GM12891 (cell line): ENCODE data around the gene SEMA4C.

Source experiments
- DNase-seq: peaks from one replicate; pipeline ENCODE4 v3.0.0; 2011; ENCODE audit warnings: low spot score; ENCODE audit not compliant: insufficient read length
- FAIRE-seq: peaks from 2 replicates; lab custom pipeline; 2011; peaks lifted over from hg19 to GRCh38; lab: Jason Lieb, UNC
- PAX5 ChIP-seq: IDR thresholded peaks from 2 replicates; pipeline ENCODE4 v1.6.1; 2011; ENCODE audit warnings: low read length, moderate library complexity, mild to moderate bottlenecking; ENCODE audit not compliant: insufficient read depth, severe bottlenecking
- POLR2A ChIP-seq: IDR thresholded peaks from 2 replicates; pipeline ENCODE4 v1.6.1; 2011; ENCODE audit warnings: low read depth, low read length, control low read depth
- POLR2AphosphoS5 ChIP-seq: IDR thresholded peaks from 2 replicates; pipeline ENCODE4 v1.6.1; 2011; ENCODE audit warnings: low read depth, low read length, control low read depth
- POU2F2 ChIP-seq: IDR thresholded peaks from 2 replicates; pipeline ENCODE4 v1.6.1; 2011; ENCODE audit warnings: low read depth, mild to moderate bottlenecking, control low read depth, low read length, moderate library complexity
- SPI1 ChIP-seq: IDR thresholded peaks from 2 replicates; pipeline ENCODE4 v1.6.1; 2011; ENCODE audit warnings: low read depth, low read length, control low read depth
- TAF1 ChIP-seq: IDR thresholded peaks from 2 replicates; pipeline ENCODE4 v1.6.1; 2011; ENCODE audit warnings: low read depth, low read length, control low read depth

Gene SEMA4C

GRCh38 chr2:96837575-96837974 is 32.3 kb downstream of the SEMA4C start:
- TF ChIP-seq SPI1 = no peak
- no peak for TF ChIP-seq POLR2AphosphoS5
- TF ChIP-seq POLR2A = no peak
- TF ChIP-seq POU2F2 = no peak
- no peak for TF ChIP-seq PAX5
- DNase-seq (no peak), FAIRE-seq (no peak)

GRCh38 chr2:96835830-96836229 is 34.0 kb downstream of the SEMA4C start:
- FAIRE-seq (no peak), DNase-seq (no peak)
- TF ChIP-seq SPI1 (no peak), PAX5 (no peak), POU2F2 (no peak)

DNA sequence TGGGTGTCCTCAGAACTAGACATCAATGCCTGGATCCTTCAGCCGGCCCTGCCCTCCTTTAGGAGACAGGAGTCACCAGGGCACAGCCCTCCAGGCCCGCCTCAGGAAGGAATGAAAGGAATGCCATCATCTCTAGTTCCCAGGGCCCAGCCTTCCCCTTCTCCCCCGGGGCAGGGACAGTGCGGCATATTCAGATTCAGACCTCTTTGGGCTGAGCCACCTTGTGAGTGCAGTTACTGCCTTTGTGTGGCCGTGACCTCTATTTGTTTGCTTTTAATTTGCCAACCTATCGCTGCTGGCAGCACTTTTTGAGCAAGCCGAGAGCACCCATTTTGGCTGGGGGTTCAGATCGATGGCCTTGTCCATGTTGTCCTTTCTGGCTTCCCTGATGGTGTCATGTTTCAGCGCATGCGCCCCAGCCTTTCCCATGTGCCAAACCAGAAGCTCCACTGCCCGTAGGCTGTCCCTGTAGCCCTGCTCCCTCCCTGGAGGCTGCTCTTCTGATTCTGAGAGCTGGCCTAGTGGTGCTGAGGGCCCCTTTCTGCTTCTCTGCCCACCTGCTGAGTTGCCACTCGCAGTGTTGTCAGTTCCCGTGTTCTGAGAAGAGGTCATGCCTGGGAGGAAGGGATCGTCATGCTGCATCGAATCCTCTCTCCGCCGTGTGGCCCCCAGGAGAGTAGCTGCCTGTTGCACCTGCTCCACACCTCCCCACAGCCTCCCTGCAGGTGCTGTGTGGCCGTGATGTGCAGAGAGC is 36.9 kb downstream of the SEMA4C start:
- FAIRE-seq = no peak
- no peak for DNase-seq
- TF ChIP-seq PAX5 (no peak), POU2F2 (no peak), TAF1 (no peak), SPI1 (no peak), POLR2A (no peak), POLR2AphosphoS5 (no peak)

DNA sequence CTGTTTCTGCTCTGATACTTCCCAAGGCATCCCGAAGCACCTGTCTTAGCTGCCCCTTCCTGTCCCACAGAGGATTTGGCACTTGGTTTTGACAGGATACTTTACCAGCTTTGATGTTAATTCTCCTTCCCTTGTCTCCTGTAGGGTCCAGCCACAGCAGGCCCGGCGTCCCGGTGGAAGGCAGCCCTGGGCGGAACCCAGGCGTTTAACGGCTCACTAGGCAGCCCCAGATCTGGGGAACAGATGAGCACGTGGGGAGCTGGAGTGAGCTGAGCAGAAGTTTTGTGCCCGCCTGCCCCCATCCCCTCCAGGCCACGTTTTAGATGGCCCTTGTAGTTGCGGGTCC is 37.5 kb downstream of the SEMA4C start:
- FAIRE-seq = no peak
- TF ChIP-seq PAX5 (no peak), POLR2A (no peak), TAF1 (no peak), POU2F2 (no peak), SPI1 (no peak), POLR2AphosphoS5 (no peak)
- no peak for DNase-seq

DNA sequence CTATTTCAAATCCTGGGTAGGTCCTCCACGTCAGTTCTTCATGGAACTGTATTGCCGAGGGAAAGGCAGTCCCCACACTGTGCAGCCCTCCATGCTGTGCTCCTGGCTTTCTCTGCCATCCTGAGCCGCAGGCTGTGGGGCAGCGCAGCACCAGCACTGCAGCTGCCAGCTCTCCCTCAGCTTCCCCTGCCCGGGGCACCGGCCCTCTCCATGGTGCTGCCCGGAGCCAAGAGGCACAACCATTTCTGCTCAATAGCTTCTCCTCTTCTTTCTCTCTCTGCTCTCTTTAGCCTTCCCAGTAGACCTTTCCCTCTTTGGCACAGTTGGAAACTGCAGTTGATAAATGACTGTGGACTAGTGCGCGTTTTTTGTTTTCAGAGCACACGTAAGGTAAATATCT is 38.2 kb downstream of the SEMA4C start:
- no peak for FAIRE-seq
- DNase-seq = no peak
- TF ChIP-seq POU2F2 (no peak), SPI1 (no peak), PAX5 (no peak), POLR2AphosphoS5 (no peak), POLR2A (no peak), TAF1 (no peak)

DNA sequence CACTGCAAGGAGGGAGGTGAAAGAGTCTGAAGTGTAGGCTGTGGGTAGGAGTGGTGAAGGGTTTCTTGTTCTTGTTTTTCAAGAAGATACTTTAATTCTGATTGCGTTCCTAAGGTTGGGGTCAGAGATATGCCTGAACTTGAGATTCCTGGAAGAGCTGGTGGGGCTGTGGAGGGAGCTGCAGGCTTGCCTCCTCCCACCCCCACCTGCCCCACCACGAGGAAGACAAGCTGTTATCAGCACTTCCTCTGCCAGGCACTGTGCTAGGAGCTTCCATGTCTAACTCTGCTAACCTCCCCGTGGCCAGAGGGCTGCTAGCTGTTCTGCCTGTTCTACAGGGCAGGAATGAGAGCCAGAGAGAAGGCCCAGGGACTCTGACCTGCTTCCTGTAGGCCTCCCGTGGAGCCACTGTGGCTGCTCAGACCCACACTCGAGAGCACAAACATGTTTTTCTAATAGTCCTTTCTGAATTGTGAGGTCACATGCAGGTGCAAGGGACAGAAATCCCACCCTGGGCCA is 39.8 kb downstream of the SEMA4C start:
- TF ChIP-seq POLR2AphosphoS5 (no peak), PAX5 (no peak), POLR2A (no peak), SPI1 (no peak), POU2F2 (no peak), TAF1 (no peak)
- FAIRE-seq = no peak
- no peak for DNase-seq

DNA sequence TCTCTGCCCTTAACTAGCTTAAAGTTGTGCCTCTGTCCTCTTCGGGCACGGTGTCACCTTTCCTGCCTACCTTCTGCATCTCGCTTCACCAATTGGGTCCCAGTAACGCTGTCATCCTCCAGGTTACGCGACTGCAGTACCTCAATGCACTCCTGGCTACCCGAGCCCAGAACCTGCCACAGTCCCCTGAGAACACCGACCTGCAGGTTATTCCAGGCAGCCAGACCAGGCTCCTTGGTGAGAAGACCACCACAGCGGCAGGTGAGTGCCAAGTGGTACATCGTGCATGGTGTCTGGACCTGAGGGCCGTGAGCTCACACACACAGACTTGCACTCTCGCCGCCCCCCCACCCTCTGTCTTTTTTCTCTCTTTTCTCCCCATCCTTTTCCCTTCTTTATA is 41.0 kb downstream of the SEMA4C start:
- TF ChIP-seq TAF1 (no peak), PAX5 (no peak), POU2F2 (no peak), POLR2A (no peak), SPI1 (no peak), POLR2AphosphoS5 (no peak)
- DNase-seq (no peak), FAIRE-seq (no peak)

- TF ChIP-seq TAF1 = no peak
- no peak for TF ChIP-seq POU2F2
- no peak for TF ChIP-seq POLR2A
- TF ChIP-seq POLR2AphosphoS5 = no peak
- no peak for TF ChIP-seq PAX5
- TF ChIP-seq SPI1 = no peak
- no peak for DNase-seq
- FAIRE-seq = no peak
Observed at GRCh38 chr2:96828436-96828835, 41.4 kb downstream of the SEMA4C start.

DNA sequence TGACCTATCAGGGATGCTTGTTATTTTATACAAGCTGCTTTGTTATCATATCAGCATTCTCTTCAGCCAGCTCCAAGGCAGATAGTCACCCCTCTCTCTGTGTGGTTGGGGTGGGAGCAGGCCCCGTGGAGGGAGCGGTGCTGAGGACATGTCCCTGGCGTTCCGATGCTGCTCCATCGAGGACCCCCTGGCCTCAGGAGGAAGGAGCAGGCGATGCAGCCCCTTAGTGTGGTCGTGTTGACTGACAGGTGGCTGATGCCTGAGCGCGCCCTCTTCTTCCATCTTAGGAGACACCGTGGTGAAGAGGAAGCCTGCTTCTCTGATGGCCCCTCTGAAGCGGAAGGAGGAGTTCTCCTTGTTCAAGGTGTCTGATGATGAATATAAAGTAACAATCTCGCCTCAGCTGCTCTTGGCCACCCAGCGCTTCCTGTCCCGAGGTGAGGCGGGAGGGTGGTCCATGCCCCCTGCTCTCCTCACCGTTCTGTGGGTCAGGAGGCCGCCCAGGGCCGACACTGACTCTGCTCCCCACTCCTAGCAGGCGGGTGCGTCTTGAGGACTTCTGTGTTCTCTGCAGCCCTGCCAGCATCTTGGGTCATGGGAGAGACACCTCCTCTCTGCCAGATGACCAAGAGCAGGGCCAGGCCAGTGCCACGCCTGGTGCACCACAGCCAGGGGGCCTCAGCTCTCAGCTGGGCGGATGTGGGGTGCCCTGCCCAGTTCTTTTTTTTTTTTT is 43.2 kb downstream of the SEMA4C start:
- FAIRE-seq (no peak), DNase-seq (no peak)

More for the DNA sequence above, 43.2 kb downstream of the SEMA4C start:
- TF ChIP-seq PAX5 = no peak
- no peak for TF ChIP-seq SPI1
- no peak for TF ChIP-seq POU2F2
- no peak for TF ChIP-seq TAF1
- TF ChIP-seq POLR2AphosphoS5 = no peak
- no peak for TF ChIP-seq POLR2A
